Mesothelial cell of epicardium (in vitro differentiated cells): ENCODE results near the gene XPC. TPM values are rescaled to one million over a fixed set of nuclear protein-coding genes. Genes with fewer than 3 reads are reported as not detected.

Experiments
- DNase-seq, 2 experiments: peaks; one replicate each; pipeline ENCODE4 v3.0.0; 2021; ENCODE audit warnings: low spot score in 2 of 2; ENCODE audit not compliant: unreplicated experiment in 2 of 2
- H3K27ac Mint-ChIP-seq: 2 replicates; pipeline ENCODE4 v1.8.0; 2021; ENCODE audit warnings: mixed read lengths
- H3K27me3 Mint-ChIP-seq: 2 replicates; pipeline ENCODE4 v1.8.0; 2021; ENCODE audit warnings: low read depth, mixed read lengths
- H3K36me3 Mint-ChIP-seq: 2 replicates; pipeline ENCODE4 v1.8.0; 2021; ENCODE audit warnings: mixed read lengths
- H3K4me1 Mint-ChIP-seq: 2 replicates; pipeline ENCODE4 v1.8.0; 2021; ENCODE audit warnings: mixed read lengths
- H3K4me3 Mint-ChIP-seq: 2 replicates; pipeline ENCODE4 v1.8.0; 2021; ENCODE audit warnings: mild to moderate bottlenecking, moderate library complexity, mixed read lengths
- H3K9me3 Mint-ChIP-seq: 2 replicates; pipeline ENCODE4 v1.8.0; 2021; ENCODE audit warnings: mixed read lengths
- CTCF ChIP-seq: fragments of 200-600 bp; sonication (generic); IDR thresholded peaks from one replicate; pipeline ENCODE4 v1.5.0; 2021; ENCODE audit warnings: antibody characterized with exemption; ENCODE audit not compliant: unreplicated experiment
- total RNA-seq: library from RNA; stranded (reverse); gene quantifications from 3 replicates; pipeline ENCODE4 v1.2.1, GENCODE V29; 2021

Gene XPC
- total RNA-seq, 1 donor from 2014 or later = 47.8 TPM

GRCh38 chr3:14169871-14170270, 8.5 kb downstream of the XPC start:
- H3K9me3 Mint-ChIP-seq = no peaks in the 10 kb centered on the region
- peaks cover 61% of the 10 kb centered on the region for H3K36me3 Mint-ChIP-seq
- no peak for TF ChIP-seq CTCF
- no peak overlapping the region for H3K4me3 Mint-ChIP-seq
- no peaks in the 10 kb centered on the region for H3K27me3 Mint-ChIP-seq
- H3K27ac Mint-ChIP-seq = no peak overlapping the region
- DNase-seq = no peak
- H3K4me1 Mint-ChIP-seq = peaks cover 8% of the 10 kb centered on the region

GRCh38 chr3:14169435-14169834, 9.0 kb downstream of the XPC start:
- Mint-ChIP-seq H3K4me1 (peaks cover 6% of the 10 kb centered on the region), H3K27ac (no peak overlapping the region), H3K36me3 (peaks cover 66% of the 10 kb centered on the region), H3K27me3 (no peaks in the 10 kb centered on the region), H3K9me3 (no peaks in the 10 kb centered on the region), H3K4me3 (no peak overlapping the region)
- no peak for DNase-seq
- no peak for TF ChIP-seq CTCF

- Mint-ChIP-seq H3K36me3 (peaks cover 81% of the 10 kb centered on the region), H3K27me3 (no peaks in the 10 kb centered on the region), H3K4me1 (peaks cover 6% of the 10 kb centered on the region), H3K4me3 (no peak overlapping the region), H3K9me3 (peaks cover 16% of the 10 kb centered on the region), H3K27ac (no peak overlapping the region)
- TF ChIP-seq CTCF = no peak
- DNase-seq = no peak
These were observed 11.4 kb downstream of the XPC start for GRCh38 chr3:14166877-14167603.

- TF ChIP-seq CTCF = no peak
- no peaks in the 10 kb centered on the region for H3K4me1 Mint-ChIP-seq
- H3K27ac Mint-ChIP-seq = no peak overlapping the region
- no peaks in the 10 kb centered on the region for H3K27me3 Mint-ChIP-seq
- no peak for DNase-seq
- H3K4me3 Mint-ChIP-seq = no peak overlapping the region
- peaks cover 84% of the 10 kb centered on the region for H3K36me3 Mint-ChIP-seq
- peaks cover 27% of the 10 kb centered on the region for H3K9me3 Mint-ChIP-seq
These were observed 16.2 kb downstream of the XPC start for GRCh38 chr3:14162178-14162577.

- H3K4me3 Mint-ChIP-seq = no peak overlapping the region
- H3K4me1 Mint-ChIP-seq = no peaks in the 10 kb centered on the region
- no peaks in the 10 kb centered on the region for H3K27me3 Mint-ChIP-seq
- H3K9me3 Mint-ChIP-seq = peaks cover 27% of the 10 kb centered on the region
- no peak overlapping the region for H3K27ac Mint-ChIP-seq
- DNase-seq = no peak
- peaks cover 79% of the 10 kb centered on the region for H3K36me3 Mint-ChIP-seq
- no peak for TF ChIP-seq CTCF
These were observed 17.1 kb downstream of the XPC start for GRCh38 chr3:14161282-14161681.
